GM12892 (cell line): ENCODE measurements around the gene MYNN.

Experiments
- POLR2A ChIP-seq: IDR thresholded peaks from 2 replicates; pipeline ENCODE4 v1.6.1; 2011; ENCODE audit warnings: low read depth, low read length, control low read depth
- POLR2AphosphoS5 ChIP-seq: IDR thresholded peaks from 2 replicates; pipeline ENCODE4 v1.6.1; 2011; ENCODE audit warnings: low read depth, low read length, control low read depth

DNA sequence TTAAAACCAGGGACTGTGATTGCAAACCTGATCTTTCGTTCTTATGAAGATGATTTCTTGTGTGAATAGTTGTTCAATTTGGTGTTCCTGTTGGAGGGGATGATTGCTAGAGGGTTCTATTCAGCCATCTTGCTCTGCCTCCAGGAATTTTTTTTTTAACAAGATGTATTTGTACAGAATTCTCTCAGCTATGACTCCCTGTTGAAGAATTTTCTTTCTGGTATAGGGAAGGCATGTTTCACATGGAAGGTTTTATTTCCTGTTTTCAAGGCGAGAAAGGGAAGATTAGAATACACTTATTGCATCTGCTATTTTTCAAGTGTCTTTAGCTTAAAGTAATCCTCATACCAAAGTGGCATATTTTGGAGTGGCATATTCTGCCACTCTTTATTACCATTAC, 45.1 kb downstream of the MYNN start:
- TF ChIP-seq POLR2AphosphoS5 (no peak), POLR2A (no peak)
